Kidney epithelial cell (primary cell): ENCODE results near the gene NAA40. TPM values are rescaled to one million over a fixed set of nuclear protein-coding genes. Genes with fewer than 3 reads are reported as not detected.

ENCODE experiments used
- DNase-seq: peaks from one replicate; pipeline ENCODE4 v3.0.0-alpha.2; 2010; ENCODE audit warnings: low read depth
- H3K27me3 ChIP-seq: 2 replicates; pipeline ENCODE4 v1.6.0; 2011; ENCODE audit warnings: low read length; ENCODE audit not compliant: control insufficient read depth, insufficient read depth
- H3K36me3 ChIP-seq: 2 replicates; pipeline ENCODE4 v1.5.1; 2011; ENCODE audit warnings: low read length; ENCODE audit not compliant: control insufficient read depth, insufficient read depth
- H3K4me3 ChIP-seq: 2 replicates; pipeline ENCODE4 v1.5.1; 2011; ENCODE audit warnings: low read depth, mild to moderate bottlenecking, control low read depth, low read length
- total RNA-seq: library from RNA; depleted of rRNA; stranded (reverse); fragments of >200 nt; gene quantifications from 2 replicates; pipeline ENCODE4 v1.2.3, GENCODE V29; 2015
- TF ChIP-seq, protein P1 (sequence below): IDR thresholded peaks from 2 replicates; pipeline ENCODE4 v1.5.1; 2011; ENCODE audit warnings: mild to moderate bottlenecking, moderate library complexity, low read length, control low read depth, inconsistent platforms; ENCODE audit not compliant: insufficient read depth, poor library complexity, severe bottlenecking

NAA40 gene
- total RNA-seq, 1 donor from 2014 or later: 15.6 TPM

DNA sequence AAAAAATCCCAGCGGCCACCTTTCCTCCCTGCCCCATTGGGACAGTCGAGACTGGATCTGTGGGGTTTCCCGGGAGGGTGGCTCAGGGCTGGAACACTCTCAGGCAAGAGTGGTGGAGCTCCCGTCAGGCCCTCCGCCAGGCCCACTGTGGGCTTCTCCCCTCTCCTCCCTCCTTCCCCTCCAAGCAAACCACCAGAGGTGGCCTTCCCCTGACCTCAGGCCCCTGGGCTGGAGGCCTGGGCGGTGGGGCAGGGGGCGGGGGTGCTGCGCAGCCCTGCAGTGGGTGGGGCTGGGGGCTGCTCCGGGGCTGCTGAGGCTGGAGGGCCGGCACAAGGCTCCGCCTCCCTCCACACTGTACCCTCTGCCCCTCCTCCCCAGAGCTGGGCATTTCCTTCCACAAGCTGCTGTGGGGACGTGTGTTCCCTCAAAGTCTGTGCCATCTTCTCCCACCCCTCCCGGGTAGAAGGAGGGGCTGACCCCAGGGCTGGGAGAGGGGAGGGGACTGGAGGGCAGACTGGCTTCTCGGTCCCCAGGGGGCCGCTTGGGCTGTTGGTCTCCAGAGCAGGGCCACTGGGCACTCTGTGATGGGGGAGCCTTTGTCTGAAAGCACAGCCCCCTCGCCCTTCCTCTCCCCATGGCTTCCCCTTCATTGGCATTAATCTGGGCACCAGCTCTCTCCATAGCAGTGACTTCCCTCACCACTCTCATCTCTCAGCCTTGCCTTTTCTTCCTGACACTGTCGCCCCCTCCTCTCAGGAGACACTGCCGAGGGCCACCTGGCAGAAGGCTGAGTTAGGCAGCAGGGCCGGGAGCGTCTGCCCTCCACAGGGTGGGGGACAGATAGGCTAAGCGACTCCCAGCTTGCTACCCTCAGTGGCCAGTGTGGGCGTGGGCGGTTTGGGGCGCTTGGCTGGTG, 29.0 kb upstream of the NAA40 start:
- TF ChIP-seq, protein P1, sequence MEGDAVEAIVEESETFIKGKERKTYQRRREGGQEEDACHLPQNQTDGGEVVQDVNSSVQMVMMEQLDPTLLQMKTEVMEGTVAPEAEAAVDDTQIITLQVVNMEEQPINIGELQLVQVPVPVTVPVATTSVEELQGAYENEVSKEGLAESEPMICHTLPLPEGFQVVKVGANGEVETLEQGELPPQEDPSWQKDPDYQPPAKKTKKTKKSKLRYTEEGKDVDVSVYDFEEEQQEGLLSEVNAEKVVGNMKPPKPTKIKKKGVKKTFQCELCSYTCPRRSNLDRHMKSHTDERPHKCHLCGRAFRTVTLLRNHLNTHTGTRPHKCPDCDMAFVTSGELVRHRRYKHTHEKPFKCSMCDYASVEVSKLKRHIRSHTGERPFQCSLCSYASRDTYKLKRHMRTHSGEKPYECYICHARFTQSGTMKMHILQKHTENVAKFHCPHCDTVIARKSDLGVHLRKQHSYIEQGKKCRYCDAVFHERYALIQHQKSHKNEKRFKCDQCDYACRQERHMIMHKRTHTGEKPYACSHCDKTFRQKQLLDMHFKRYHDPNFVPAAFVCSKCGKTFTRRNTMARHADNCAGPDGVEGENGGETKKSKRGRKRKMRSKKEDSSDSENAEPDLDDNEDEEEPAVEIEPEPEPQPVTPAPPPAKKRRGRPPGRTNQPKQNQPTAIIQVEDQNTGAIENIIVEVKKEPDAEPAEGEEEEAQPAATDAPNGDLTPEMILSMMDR: no peak
- Histone ChIP-seq H3K27me3 (no peaks in the 10 kb centered on the region), H3K4me3 (no peak overlapping the region), H3K36me3 (peaks cover 1% of the 10 kb centered on the region)
- no peak for DNase-seq

DNA sequence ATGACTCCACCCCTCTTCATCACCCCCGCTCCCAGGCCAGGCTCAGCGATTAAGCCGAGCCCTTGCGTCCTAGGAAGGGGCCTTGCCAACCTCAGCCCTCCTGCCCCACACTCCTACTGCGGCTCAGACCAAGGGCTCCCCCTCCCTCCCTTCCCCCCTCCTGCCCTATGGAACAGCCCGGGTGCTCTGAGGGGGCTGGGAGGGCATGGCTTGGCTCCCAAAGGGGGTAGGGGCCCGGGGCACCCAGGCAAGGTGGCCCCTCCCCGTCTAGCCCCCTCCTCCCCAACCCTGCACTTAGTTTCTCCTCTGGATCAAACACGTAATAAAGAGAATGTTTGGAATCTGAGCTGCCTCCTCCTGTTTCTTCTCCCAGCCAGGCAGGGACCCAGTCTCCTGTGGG, 28.1 kb upstream of the NAA40 start:
- DNase-seq: no peak
- TF ChIP-seq, protein P1: no peak
- peaks cover 1% of the 10 kb centered on the region for H3K36me3 ChIP-seq
- H3K27me3 ChIP-seq: no peaks in the 10 kb centered on the region
- H3K4me3 ChIP-seq: no peak overlapping the region

DNA sequence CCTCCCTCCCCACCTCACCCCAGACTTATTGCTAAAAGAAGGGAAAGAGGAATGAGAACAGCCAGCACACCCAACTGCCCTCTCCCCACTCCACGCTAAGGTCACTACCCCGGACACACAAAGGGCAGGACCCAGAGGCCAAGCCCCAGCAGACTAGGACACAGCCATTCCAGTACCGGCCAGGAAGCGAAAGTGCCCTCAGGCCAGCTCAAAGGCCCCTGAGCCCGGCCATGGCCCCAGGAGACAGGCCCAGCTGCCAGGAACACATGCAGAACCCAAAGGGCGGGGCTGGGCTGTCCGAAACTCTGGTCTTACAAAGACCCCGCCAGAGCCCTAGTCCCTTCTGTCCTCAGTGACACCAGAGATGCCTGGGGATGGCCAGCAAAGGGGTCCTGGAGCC, 27.4 kb upstream of the NAA40 start:
- no peak for DNase-seq
- no peak overlapping the region for H3K4me3 ChIP-seq
- H3K36me3 ChIP-seq: peaks cover 1% of the 10 kb centered on the region
- no peaks in the 10 kb centered on the region for H3K27me3 ChIP-seq
- TF ChIP-seq, protein P1: no peak

DNA sequence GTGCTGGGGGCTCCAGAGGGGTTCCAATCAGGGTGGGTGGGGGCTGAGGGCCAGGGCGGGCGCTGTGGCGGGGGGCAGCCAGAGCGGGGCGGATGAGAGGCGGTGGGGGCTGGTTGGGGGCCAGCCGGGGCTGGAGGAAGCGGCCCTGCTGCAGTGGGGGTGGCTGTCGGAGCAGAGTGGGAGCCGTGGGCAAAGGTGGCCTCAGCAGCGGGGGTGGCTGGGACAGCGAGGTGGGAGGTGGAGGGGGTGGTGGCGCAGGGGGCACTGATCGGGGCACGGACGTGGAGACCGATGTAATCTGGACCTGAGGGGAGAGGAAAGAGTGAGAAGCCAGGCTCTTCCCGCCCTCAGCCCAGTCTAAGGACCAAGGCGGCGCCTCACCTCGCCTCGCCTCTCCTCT, 26.9 kb upstream of the NAA40 start:
- no peak for DNase-seq
- TF ChIP-seq, protein P1: no peak
- no peaks in the 10 kb centered on the region for H3K27me3 ChIP-seq
- peaks cover 1% of the 10 kb centered on the region for H3K36me3 ChIP-seq
- no peak overlapping the region for H3K4me3 ChIP-seq

DNA sequence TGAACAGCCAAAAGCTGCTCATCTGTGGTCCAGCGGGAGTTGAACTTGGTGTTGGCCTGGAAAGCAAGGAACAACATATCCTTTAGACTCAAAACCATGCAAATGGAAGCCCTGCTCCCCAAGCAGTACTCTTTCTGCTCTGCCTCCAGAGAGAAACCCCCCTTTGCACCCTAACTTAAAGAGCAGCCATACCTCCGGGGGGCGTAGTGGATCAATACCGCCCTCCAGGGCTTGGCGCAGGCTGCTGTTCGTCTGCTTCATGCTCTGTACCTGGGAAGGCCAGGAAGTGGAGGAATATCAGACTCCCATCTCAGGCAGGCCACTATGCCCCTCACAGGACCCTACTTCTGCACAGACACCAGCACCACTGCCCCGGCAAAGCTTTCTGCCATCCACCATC, 26.1 kb upstream of the NAA40 start:
- H3K27me3 ChIP-seq: no peaks in the 10 kb centered on the region
- no peak for DNase-seq
- H3K4me3 ChIP-seq: no peak overlapping the region
- peaks cover 1% of the 10 kb centered on the region for H3K36me3 ChIP-seq
- TF ChIP-seq, protein P1: no peak
